ENCODE results near the gene LRRC31. TPM values are rescaled to one million over a fixed set of nuclear protein-coding genes. Genes with fewer than 3 reads are reported as not detected.

The LRRC31 gene
- total RNA-seq, result not detected

GRCh38 chr3:169869484-169870220 lies at the start of gene LRRC31:
Gene LRRC31 (minus strand): TSS chr3:169869935. CDS start chr3:169869807, 128 bp downstream.
- CTCF ChIA-PET, result no interaction called here
- no peaks in the 10 kb centered on the region for H3K27me3 Mint-ChIP-seq
- POLR2A ChIA-PET, result no interaction called here
- peaks cover 38% of the 10 kb centered on the region for H3K4me1 Mint-ChIP-seq
- H3K36me3 Mint-ChIP-seq (ENCODE audit: low read depth), result no peaks in the 10 kb centered on the region
- H3K4me3 Mint-ChIP-seq, result no peak within 1 kb of the TSS
- H3K27ac Mint-ChIP-seq, result peak within 1 kb of the TSS; percentile 46
- no peaks in the 10 kb centered on the region for H3K9me3 Mint-ChIP-seq
- no peak for DNase-seq

- H3K27me3 Mint-ChIP-seq, result no peaks in the 10 kb centered on the region
- ChIA-PET CTCF (no interaction called here), POLR2A (no interaction called here)
- no peak overlapping the region for H3K27ac Mint-ChIP-seq
- no peaks in the 10 kb centered on the region for H3K4me1 Mint-ChIP-seq
- H3K4me3 Mint-ChIP-seq, result no peak overlapping the region
- no peaks in the 10 kb centered on the region for H3K36me3 Mint-ChIP-seq (ENCODE audit: low read depth)
- DNase-seq, result no peak
- H3K9me3 Mint-ChIP-seq, result no peaks in the 10 kb centered on the region
Observed at GRCh38 chr3:169914321-169914720, 44.6 kb upstream of the LRRC31 start.

- POLR2A ChIA-PET, result no interaction called here
Observed at GRCh38 chr3:169913323-169913722, 43.6 kb upstream of the LRRC31 start.

GRCh38 chr3:169911272-169911671 lies 41.5 kb upstream of the LRRC31 start, which contains the start of gene SAMD7:
Gene SAMD7 (plus strand): TSS chr3:169911572. CDS start chr3:169919499, 7,927 bp downstream.
- no peaks in the 10 kb centered on the region for H3K36me3 Mint-ChIP-seq (ENCODE audit: low read depth)
- H3K4me3 Mint-ChIP-seq, result no peak within 1 kb of the TSS
- peaks cover 1% of the 10 kb centered on the region for H3K27me3 Mint-ChIP-seq
- no peak within 1 kb of the TSS for H3K27ac Mint-ChIP-seq
- H3K4me1 Mint-ChIP-seq, result no peaks in the 10 kb centered on the region
- no peaks in the 10 kb centered on the region for H3K9me3 Mint-ChIP-seq
- CTCF ChIA-PET, result interaction anchor here (1.1 kb wide), 1 partner anchor 76 kb away, joined by 3 read pairs; no protein-coding TSS in a partner anchor
- POLR2A ChIA-PET, result no interaction called here
- DNase-seq, result no peak

More at GRCh38 chr3:169913323-169913722, 43.6 kb upstream of the LRRC31 start:
- Mint-ChIP-seq H3K36me3 (ENCODE audit: low read depth) (no peaks in the 10 kb centered on the region), H3K27ac (no peak overlapping the region), H3K4me3 (no peak overlapping the region), H3K27me3 (no peaks in the 10 kb centered on the region), H3K9me3 (no peaks in the 10 kb centered on the region), H3K4me1 (no peaks in the 10 kb centered on the region)
- no peak for DNase-seq
- CTCF ChIA-PET, result no interaction called here

- ChIA-PET POLR2A (no interaction called here), CTCF (interaction anchor here (1.2 kb wide), 1 partner anchor 39 kb away, joined by 4 read pairs; no protein-coding TSS in a partner anchor)
- H3K27ac Mint-ChIP-seq, result no peak overlapping the region
- no peak overlapping the region for H3K4me3 Mint-ChIP-seq
- no peaks in the 10 kb centered on the region for H3K9me3 Mint-ChIP-seq
- H3K36me3 Mint-ChIP-seq (ENCODE audit: low read depth), result no peaks in the 10 kb centered on the region
- DNase-seq, result no peak
- H3K4me1 Mint-ChIP-seq, result no peaks in the 10 kb centered on the region
- peaks cover 5% of the 10 kb centered on the region for H3K27me3 Mint-ChIP-seq
Observed at GRCh38 chr3:169907944-169908343, 38.2 kb upstream of the LRRC31 start.

GRCh38 chr3:169907476-169907875 lies 37.7 kb upstream of the LRRC31 start:
- POLR2A ChIA-PET, result no interaction called here
- DNase-seq, result no peak
- Mint-ChIP-seq H3K4me1 (no peaks in the 10 kb centered on the region), H3K27ac (no peak overlapping the region), H3K36me3 (ENCODE audit: low read depth) (no peaks in the 10 kb centered on the region), H3K9me3 (no peaks in the 10 kb centered on the region), H3K4me3 (no peak overlapping the region), H3K27me3 (peaks cover 5% of the 10 kb centered on the region)
- CTCF ChIA-PET, result interaction anchor here (1.2 kb wide), 1 partner anchor 40 kb away, joined by 4 read pairs; no protein-coding TSS in a partner anchor

GRCh38 chr3:169905404-169905803 lies 35.7 kb upstream of the LRRC31 start:
- Mint-ChIP-seq H3K27me3 (peaks cover 5% of the 10 kb centered on the region), H3K4me3 (no peak overlapping the region), H3K9me3 (peaks cover 10% of the 10 kb centered on the region), H3K4me1 (no peaks in the 10 kb centered on the region), H3K36me3 (ENCODE audit: low read depth) (peaks cover 3% of the 10 kb centered on the region), H3K27ac (no peak overlapping the region)
- CTCF ChIA-PET, result no interaction called here
- POLR2A ChIA-PET, result no interaction called here
- DNase-seq, result no peak

GRCh38 chr3:169901453-169901852 lies 31.7 kb upstream of the LRRC31 start:
- Mint-ChIP-seq H3K27me3 (peaks cover 8% of the 10 kb centered on the region), H3K36me3 (ENCODE audit: low read depth) (peaks cover 3% of the 10 kb centered on the region), H3K9me3 (peaks cover 16% of the 10 kb centered on the region), H3K4me3 (no peak overlapping the region), H3K4me1 (no peaks in the 10 kb centered on the region), H3K27ac (no peak overlapping the region)
- POLR2A ChIA-PET, result no interaction called here
- CTCF ChIA-PET, result no interaction called here
- no peak for DNase-seq

GRCh38 chr3:169897284-169897683 lies 27.5 kb upstream of the LRRC31 start:
- DNase-seq, result no peak
- H3K27me3 Mint-ChIP-seq, result peaks cover 3% of the 10 kb centered on the region
- ChIA-PET CTCF (interaction anchor here (0.7 kb wide), 1 partner anchor 87 kb away, joined by 4 read pairs; no protein-coding TSS in a partner anchor), POLR2A (no interaction called here)
- no peak overlapping the region for H3K4me3 Mint-ChIP-seq
- no peak overlapping the region for H3K27ac Mint-ChIP-seq
- no peaks in the 10 kb centered on the region for H3K4me1 Mint-ChIP-seq
- H3K36me3 Mint-ChIP-seq (ENCODE audit: low read depth), result peaks cover 3% of the 10 kb centered on the region
- H3K9me3 Mint-ChIP-seq, result peaks cover 16% of the 10 kb centered on the region

GRCh38 chr3:169895072-169895471 lies 25.3 kb upstream of the LRRC31 start:
- H3K27me3 Mint-ChIP-seq, result peaks cover 3% of the 10 kb centered on the region
- CTCF ChIA-PET, result no interaction called here
- H3K27ac Mint-ChIP-seq, result no peak overlapping the region
- peaks cover 3% of the 10 kb centered on the region for H3K9me3 Mint-ChIP-seq
- H3K36me3 Mint-ChIP-seq (ENCODE audit: low read depth), result no peaks in the 10 kb centered on the region
- no peak overlapping the region for H3K4me3 Mint-ChIP-seq
- H3K4me1 Mint-ChIP-seq, result peaks cover 5% of the 10 kb centered on the region
- POLR2A ChIA-PET, result no interaction called here
- DNase-seq, result no peak

GRCh38 chr3:169894110-169894509 lies 24.4 kb upstream of the LRRC31 start:
- DNase-seq, result no peak
- Mint-ChIP-seq H3K9me3 (no peaks in the 10 kb centered on the region), H3K36me3 (ENCODE audit: low read depth) (no peaks in the 10 kb centered on the region), H3K4me1 (peaks cover 5% of the 10 kb centered on the region), H3K27ac (no peak overlapping the region), H3K4me3 (no peak overlapping the region), H3K27me3 (no peaks in the 10 kb centered on the region)
- ChIA-PET POLR2A (no interaction called here), CTCF (interaction anchor here (0.6 kb wide), 1 partner anchor 427 kb away, joined by 3 read pairs; no protein-coding TSS in a partner anchor)

- ChIA-PET POLR2A (no interaction called here), CTCF (interaction anchor here (1.0 to 1.6 kb wide), 2 partner anchors 10 to 30 kb away, joined by 3 to 5 read pairs; no protein-coding TSS in a partner anchor)
- no peak overlapping the region for H3K27ac Mint-ChIP-seq
- peaks cover 5% of the 10 kb centered on the region for H3K4me1 Mint-ChIP-seq
- no peaks in the 10 kb centered on the region for H3K27me3 Mint-ChIP-seq
- no peak for DNase-seq
- no peak overlapping the region for H3K4me3 Mint-ChIP-seq
- H3K36me3 Mint-ChIP-seq (ENCODE audit: low read depth), result no peaks in the 10 kb centered on the region
- H3K9me3 Mint-ChIP-seq, result no peaks in the 10 kb centered on the region
Observed at GRCh38 chr3:169891886-169892285, 22.2 kb upstream of the LRRC31 start.

- no peaks in the 10 kb centered on the region for H3K36me3 Mint-ChIP-seq (ENCODE audit: low read depth)
- no peak for DNase-seq
- H3K27ac Mint-ChIP-seq, result no peak overlapping the region
- H3K4me3 Mint-ChIP-seq, result no peak overlapping the region
- H3K4me1 Mint-ChIP-seq, result peaks cover 8% of the 10 kb centered on the region
- ChIA-PET CTCF (interaction anchor here (1.6 kb wide), 1 partner anchor 24 kb away, joined by 3 read pairs; no protein-coding TSS in a partner anchor), POLR2A (no interaction called here)
- peaks cover 2% of the 10 kb centered on the region for H3K27me3 Mint-ChIP-seq
- H3K9me3 Mint-ChIP-seq, result no peaks in the 10 kb centered on the region
Observed at GRCh38 chr3:169886671-169887070, 16.9 kb upstream of the LRRC31 start.
